SIG-M5 treated with dmso at 0.1 percent for 504 hours (cell line): ENCODE results near the gene NPR3.
A peak's percentile ranks its signal among the peaks of the same experiment; 100 is the strongest.

Experiments
- DNase-seq: peaks from one replicate; lab custom pipeline; 2025; ENCODE audit not compliant: unreplicated experiment; lab: John Stamatoyannopoulos, UW

The NPR3 gene

DNA sequence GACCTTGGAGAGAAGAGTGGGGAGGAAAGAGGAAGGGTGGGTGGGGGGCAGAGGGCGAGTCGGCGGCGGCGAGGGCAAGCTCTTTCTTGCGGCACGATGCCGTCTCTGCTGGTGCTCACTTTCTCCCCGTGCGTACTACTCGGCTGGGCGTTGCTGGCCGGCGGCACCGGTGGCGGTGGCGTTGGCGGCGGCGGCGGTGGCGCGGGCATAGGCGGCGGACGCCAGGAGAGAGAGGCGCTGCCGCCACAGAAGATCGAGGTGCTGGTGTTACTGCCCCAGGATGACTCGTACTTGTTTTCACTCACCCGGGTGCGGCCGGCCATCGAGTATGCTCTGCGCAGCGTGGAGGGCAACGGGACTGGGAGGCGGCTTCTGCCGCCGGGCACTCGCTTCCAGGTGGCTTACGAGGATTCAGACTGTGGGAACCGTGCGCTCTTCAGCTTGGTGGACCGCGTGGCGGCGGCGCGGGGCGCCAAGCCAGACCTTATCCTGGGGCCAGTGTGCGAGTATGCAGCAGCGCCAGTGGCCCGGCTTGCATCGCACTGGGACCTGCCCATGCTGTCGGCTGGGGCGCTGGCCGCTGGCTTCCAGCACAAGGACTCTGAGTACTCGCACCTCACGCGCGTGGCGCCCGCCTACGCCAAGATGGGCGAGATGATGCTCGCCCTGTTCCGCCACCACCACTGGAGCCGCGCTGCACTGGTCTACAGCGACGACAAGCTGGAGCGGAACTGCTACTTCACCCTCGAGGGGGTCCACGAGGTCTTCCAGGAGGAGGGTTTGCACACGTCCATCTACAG is 760 bp downstream of the NPR3 start:
- no peak for DNase-seq

DNA sequence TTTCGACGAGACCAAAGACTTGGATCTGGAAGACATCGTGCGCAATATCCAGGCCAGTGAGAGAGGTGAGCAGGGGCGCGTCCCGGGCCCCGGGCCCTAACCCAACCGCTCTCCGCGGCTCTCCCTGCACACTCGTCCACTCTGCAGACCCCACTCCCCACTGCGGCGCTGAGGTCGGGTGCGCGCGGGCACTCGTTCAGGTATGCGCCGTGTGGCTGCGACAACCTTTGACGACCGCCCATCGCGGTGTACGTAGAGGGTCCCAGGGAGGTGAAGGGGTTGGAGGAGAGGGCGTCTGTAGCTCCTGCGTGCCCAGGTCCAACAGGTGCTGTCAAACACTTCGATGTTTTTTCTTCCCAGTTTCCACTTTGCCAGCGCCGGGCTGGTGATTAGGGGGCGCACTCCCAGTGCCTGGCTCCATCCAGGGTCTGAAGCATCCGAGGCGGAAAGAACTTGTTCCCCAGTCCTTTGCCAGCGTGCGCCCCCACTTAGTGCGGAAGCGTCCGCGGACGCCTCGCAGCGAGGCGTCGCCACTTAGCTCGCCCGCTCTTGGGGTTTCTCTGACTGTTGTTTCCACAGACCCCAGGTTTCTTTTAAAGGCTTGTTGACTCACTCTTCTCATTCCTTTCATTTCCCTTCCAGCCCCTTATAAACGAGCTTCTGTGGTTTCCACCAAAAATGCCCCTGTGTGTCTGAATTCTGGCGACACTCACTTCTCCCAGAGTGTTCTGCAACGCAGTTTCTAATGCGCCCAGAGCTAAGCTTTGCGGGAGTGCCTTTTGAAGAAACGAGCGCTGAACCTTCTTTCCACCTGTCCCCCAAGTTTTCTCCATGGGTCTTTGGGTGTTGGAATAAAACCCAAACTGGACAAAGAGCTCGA is 1.6 kb downstream of the NPR3 start:
- peak; percentile 42 for DNase-seq

DNA sequence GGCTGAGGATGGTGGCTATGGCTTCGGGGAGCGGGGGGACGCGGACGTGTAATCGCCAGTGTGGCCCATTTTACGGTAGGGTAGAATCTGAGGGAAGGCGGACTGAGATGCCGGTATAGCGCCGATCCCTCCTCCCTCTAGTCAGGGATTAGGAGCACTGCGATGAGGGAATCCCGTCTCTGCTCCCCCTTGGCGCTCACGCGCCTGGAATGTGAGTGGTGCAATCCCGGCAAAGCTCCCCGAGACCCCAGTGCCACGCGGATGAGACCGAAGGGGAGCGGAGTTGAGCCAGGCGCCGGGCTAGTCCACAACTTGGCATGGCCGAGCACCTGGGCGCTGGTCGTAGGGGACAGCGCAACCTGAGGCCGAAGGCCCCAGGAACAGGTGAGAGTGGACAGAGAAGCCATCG is 2.2 kb downstream of the NPR3 start:
- DNase-seq: no peak

DNA sequence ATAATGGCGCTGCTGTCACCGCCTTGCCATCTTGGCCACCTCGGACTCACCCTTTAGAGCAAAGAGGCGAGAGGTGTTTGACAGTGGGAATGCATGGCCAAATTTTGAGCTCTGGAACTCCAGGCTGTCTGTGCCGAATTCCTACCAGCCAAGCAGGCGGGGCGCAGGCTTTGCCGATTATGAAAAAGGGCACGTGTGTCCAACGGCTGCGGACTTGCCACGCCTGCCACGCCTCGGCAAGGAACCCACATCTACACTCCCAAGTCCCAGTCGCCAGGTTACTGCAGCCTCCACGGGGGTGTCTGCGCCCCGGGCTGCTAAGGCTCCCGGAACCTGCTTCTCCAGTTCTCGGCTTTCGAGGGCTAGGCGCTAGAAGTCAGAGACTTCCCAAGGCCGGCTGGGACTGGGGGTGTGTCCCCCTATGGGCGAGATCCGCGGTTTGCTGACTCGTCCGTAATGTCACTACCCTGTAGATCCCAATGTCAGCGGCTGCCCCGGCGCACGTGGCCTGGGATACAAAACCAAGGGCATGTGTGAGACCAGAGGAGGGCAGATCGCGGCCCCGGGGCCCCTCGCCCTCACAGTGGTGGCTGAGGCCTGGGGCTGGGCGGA is 2.8 kb downstream of the NPR3 start:
- DNase-seq: peak; percentile 53

DNA sequence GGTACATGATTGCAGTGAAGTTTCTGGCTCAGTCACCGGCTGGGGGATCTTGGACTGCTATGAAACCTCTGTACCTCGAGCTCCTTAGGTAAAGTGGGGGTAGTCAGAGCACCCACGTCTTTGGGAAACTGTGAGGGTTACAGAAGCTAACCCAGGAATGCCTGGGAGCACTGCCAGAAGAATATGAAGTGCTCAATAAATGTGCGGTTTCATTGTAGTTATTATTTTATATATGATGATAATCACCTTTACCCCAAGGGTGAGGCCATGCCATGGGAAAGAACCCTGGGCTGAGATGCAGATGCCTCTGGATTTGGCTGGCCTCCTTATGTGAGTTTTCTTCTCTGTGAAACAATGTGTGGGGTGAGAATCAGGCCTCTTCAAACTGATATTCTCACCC is 3.7 kb downstream of the NPR3 start:
- no peak for DNase-seq

DNA sequence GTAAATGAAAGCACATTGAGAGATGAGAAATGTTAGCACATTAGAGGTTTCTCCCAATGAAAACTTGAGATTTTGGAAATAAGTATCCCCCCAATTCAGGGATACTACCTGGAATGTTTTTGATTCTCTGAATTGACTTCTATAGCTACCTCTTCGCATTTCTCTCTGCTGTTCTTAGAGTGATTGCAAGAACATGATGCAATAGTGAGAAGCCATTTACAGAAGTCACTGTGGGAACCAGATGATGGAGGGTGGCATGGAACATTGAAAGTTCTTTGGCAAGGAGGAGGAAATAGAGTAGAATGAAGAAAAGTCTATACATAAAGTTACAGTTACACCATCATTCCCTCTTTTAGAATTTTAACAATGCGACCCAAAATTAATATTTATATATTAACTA is 9.2 kb downstream of the NPR3 start:
- DNase-seq: peak; percentile 50

DNA sequence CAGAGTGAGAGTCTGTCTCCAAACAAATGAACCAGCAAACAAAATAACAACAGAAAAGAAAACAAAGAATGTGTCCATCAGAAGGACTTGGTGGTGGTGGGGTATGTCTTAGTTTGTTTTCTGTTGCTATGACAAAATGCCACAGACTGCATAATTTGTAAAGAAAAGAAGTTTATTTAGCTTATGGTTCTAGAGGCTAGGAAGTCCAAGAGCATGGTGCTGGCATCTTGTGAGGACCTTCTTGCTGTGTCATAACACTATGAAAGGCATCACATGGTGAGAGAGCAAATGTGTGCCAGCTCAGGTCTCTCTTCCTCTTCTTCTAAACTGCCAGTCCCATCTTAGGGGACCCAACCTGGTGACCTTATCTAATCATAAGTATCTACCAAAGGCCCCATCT is 10.5 kb downstream of the NPR3 start:
- DNase-seq: no peak

DNA sequence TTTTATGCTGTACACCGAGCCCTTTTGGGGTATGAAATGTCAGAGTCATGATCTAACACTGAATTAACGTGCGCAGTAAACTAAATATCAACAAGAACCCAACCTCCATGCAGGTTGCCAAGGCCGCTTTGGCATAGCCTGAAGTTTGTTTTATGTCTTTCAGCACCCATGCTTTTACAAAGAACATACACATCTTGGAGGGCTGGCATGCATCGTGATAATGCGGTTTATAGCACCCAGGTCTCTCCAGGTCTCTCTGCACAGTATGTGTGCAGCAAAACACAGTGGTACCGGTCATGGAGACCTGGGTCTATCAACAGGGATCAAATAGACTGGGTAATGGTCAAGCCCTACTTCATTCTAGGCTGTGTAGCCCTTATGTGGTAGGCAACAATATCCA is 11.8 kb downstream of the NPR3 start:
- DNase-seq: no peak

DNA sequence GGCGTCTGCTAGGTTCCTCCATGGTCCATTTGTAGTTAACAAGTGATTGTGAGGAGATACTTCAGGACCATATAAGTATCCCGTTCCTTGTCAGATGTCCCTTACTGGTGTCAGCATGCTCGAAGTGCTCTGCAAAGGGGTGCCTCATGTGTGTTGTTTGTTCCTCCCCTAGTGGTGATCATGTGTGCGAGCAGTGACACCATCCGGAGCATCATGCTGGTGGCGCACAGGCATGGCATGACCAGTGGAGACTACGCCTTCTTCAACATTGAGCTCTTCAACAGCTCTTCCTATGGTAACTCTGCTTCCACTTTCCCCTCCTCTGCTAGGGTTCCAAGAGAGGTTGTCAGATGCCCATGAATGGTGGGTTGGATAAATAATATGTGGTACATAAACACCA is 13.4 kb downstream of the NPR3 start:
- DNase-seq: no peak

DNA sequence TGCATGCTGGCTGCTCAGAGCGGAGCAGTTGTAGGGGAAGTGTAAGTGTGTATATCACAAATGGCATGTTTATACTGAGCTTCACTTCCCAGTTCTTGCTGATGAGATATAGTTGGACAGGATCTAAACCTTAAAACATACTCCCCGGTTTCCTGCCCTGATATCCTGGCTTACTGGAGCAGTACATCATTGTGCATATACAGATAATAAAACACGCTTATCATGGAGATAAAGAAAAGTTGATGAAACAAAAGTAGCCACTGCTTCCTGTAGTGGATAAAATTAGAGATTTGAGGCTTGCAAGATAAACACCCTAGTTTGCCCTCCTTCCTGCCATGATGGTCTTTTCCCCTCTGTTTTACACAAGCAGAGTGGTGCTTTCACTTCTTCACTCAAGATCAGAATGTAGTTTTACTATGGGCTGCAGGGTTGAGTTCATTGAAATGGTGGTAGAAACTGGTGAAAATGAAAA is 15.0 kb downstream of the NPR3 start:
- DNase-seq: peak; percentile 18

DNA sequence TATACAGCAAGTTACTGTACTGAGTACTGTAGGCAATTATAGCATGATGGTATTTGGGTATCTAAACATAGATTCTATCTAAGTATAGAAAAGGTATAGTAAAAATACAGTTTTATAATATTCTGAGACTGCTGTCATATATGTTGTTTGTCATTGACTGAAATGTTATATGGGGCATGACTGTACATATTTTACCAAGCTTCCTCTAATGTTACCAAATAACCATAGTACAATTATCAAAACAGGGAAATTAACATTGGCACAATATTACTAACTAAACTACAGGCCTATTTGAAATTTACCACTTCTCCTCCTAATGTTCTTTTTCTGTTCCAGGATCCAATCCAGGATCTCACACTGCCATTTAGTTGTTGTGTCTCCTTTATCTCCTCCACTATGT is 18.5 kb downstream of the NPR3 start:
- DNase-seq: no peak

DNA sequence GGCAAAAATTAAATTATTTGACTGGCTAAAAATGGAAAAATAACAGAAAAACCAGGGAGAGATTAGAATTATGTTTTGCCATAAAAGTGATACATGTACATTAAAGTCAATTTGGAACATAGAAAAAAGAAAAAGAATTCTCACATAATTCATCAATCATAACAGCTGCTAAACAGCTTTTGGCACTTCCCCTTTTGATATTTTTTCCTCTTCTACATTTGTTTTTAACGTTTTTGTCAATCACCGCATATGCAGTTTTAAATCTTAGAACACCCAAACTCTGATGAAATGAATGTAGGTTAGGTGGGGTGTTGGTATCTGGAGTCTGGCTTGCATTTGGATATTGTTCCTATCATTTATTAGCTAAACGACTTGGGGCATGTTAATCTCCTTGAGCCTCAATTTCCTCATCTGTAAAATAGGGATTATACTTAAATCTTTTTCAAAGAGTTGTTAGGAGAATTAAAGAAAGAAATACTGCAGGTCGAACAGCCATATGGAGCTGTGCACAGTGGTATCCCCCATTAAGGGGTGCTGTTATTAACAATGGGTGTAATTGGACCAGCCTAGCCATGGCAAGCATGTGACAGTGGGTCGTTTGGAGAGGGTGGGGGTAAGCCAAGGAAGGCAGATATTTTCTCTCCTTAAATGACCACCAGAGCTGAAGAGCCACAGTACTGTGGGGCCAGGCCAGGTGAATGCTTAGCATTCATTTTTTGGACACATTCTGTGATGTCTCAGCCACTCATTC is 22.6 kb downstream of the NPR3 start:
- DNase-seq: no peak

DNA sequence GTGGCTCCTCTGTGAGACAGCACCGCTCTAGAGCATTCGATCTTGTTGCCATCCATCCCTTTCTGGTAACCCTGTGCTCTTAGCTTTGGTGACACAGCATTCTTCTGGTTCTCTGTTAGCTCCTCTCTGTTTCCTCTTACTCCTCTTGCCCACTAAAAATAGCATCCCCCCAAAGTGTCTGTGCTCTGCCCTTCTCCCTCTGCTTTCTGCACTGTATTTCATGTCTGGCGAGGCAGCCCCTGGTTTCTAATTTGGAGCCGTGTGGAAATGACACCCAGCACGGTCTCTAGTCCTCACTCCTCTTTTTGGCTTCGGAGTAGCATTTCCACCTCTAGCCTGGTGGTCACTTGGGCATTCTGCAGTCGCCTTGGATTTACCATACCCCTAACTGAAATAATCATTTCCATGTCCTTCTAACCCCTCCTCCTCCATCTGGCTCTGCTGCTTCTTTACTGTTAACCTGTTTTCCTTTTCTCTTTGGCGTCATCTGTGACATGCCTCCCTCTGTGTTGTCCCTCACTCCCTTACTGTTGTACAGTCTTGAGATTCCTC is 23.8 kb downstream of the NPR3 start:
- peak; percentile 38 for DNase-seq

DNA sequence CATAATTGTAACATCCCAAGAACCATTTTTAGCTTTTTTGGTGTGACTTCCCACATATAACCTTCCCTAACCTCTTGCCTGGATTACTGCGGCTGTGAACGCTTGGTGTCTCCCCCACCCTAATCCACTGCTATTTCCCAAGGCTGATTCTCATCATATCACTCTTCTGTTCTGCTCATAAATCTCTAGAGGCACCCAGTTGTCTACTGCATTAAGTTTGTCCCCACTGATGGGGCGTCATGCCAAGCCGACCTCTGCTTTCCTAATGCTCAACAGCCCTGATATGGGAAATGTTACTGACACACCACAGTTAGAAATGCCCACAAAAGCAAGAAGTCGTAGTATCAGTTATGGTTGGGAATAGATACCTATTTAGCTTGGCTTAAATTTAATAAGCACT is 24.4 kb downstream of the NPR3 start:
- DNase-seq: no peak

DNA sequence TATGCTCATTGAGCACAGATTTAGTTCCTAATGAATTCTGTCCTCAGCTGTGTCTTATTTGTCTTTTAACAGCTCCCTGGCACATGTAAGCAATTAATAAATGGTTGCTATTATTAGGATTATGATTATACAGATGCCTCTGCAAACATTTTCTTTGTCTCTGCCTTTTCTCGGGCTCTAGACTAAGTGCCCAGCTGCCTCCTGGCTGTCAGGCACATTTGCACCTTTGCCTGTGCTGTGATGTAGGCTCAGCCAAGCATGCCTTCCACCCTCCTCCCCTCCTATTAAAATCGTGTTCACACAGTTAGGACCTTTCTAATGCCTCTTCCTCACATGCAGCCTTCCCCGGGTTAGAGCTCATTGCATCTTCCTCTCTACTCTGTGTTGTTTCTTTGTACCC is 25.7 kb downstream of the NPR3 start:
- DNase-seq: no peak

DNA sequence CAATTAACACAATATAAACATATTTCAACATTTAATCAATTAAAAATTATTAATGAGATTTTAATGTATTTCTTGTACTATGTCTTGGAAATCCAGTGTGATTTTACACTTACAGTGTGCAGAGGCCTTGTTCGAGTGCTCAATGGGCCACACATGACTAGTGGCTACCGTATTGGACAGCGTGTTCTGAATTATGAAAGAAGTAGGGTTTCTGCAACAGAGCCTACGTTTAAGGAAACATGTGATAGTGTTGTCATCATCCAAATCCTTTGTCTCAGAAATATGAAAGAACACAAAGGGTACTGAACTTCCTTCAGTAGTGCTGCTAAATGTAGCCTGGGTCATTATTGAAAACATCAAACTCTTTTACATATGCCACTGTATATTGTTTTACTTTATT is 29.5 kb downstream of the NPR3 start:
- no peak for DNase-seq

DNA sequence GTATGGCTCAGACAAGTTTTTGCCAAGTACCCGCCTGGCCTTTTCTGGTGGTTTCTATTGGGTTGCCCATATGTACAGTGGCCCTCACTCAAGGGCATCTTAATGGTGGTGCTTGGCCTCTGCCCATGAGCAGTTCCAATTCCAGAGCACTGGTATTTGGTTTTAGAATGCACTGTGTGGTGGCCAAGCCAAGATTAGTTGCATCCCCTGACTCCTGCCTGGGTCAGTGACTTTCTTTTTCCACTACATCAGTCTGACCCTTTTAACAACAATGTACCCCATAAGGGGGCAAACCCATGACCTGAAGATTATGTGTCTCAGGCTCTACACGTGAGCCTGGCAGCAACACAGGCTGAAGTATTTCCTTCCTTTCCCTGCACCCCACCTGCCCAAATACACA is 34.2 kb downstream of the NPR3 start:
- no peak for DNase-seq

DNA sequence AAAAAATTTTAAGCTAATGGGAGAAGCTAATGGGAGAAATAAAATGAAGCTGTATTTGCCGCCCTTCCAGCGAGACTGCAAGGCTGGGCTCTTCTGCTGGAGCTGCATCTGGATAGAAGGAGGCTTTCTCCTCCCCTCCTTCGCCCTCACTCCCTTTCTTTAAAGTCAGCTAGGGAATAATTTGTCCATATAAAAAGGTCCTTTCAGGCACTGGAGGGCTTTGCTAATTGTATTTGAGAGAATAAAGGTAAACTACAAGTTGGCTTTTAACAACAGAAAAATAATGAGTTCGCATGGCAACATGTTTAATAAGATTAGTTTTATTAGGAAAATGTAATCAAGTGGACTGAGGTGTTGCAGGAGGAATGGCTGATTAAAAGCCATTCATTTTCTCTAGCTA is 41.3 kb downstream of the NPR3 start:
- no peak for DNase-seq

DNA sequence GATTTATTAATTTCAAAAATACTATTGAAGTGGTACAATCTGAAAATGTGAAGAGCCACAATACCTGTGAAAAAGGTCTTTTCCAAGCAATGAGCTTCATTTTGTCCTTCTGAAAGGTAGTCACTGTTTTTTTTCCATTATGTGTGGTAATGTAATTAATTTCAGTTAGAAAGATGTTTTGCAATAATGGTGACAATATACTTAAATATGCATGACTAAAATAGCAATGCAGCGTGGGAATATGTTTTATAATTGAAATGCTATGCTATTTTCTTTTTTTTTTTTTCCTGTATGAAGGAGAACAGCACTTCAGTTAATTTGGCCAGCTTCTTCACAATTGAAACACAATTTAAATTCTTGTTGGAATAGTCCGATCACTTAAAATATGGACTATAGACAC is 41.9 kb downstream of the NPR3 start:
- no peak for DNase-seq

DNA sequence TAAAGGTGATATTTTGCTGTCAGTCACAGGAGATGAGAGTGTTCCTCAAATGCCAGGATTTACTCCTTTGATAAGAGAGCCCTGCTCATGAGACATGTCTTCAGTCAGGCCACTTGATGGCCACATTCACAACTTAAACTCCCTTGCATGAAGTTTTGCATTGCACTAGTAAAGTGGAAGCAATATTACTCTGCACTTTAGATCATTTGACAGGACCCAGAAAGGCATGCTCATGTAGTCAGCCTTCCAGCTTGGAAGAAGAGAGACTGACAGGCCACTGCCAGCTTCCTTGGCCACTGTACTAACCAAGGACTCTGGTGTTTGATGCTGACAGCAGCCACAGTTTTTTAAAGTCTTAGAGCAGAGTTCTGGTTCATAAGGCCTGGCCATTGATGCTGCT is 42.6 kb downstream of the NPR3 start:
- DNase-seq: no peak

DNA sequence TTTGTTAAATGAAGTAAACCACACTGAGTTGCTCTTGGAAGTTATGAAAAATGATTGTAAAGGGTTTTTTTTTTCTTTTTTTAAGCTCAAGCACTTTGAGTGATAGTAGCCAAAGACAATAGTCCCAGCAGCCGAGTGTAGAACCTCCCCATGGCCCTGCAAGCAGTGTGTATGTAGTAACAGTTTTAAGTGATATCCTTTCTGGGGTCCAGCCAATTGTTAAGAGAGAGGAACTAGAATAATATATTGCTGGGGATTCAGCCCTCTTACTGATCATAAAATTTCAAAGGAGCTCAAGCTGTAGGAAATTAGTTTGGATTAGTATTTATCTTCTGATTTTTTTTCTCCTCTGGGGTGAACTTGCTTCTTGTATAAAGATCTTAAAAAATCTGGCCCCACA is 43.2 kb downstream of the NPR3 start:
- DNase-seq: no peak
